Measurements from ENCODE around the gene CAB39. TPM values are rescaled to one million over a fixed set of nuclear protein-coding genes. Genes with fewer than 3 reads are reported as not detected.

Gene CAB39
- total RNA-seq, 1 donor from 2014 or later: 80.9 TPM

- intact Hi-C loops (cut with DNase I): loop anchor here (2.0 kb wide), 1 partner anchor 162 kb away; no protein-coding TSS in a partner anchor
- ATAC-seq (ENCODE audit: poor library complexity) (peak; percentile 70), DNase-seq (no peak)
Measured at GRCh38 chr2:230824406-230824978, 111.8 kb downstream of the CAB39 start.

DNA sequence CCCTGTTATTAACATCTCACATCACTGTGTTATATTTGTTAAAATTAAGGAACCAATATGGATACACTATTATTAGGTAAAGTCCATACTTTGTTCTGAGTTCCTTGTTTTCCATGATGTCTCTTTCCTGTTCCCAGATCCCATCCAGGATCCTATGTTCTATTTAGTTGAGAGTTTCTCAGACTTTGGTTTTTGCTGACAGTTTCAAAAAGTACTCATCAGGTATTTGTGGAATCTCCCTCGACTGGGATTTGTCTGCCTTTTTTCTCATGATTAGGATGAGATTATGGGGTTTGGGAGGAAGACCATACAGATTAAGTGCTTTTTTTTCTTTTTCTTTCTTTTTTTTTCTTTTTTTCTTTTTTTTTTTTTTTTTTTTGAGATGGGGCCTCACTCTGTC is 112.7 kb downstream of the CAB39 start:
- intact Hi-C loops (cut with DNase I): loop anchor here (2.0 kb wide), 1 partner anchor 161 kb away; no protein-coding TSS in a partner anchor
- DNase-seq (no peak), ATAC-seq (ENCODE audit: poor library complexity) (no peak)

DNA sequence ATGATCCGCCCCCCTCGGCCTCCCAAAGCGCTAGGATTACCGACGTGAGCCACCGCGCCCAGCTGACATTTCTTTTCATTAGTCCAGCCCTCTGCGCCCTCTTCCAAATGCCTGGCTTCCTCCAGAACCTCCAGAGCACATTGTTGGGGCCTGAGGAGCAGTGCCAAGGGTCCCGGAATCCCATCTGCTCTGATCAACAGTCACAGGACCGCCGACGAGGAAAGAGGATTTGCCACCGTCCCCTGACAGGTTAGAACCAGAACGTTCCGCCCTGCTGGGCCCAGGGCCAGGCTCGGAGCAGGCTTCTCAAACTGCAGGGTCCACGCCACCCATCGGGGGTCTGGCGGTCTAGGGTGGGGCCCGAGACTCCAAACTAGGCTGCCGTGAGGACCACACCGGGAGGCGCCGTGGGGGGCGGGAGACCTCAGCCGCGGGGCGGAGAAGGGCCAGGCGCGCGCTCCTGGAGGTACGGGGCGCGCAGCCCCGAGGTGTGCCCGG is 115.2 kb downstream of the CAB39 start:
- intact Hi-C loops (cut with DNase I): no loop called here
- DNase-seq (no peak), ATAC-seq (ENCODE audit: poor library complexity) (no peak)

DNA sequence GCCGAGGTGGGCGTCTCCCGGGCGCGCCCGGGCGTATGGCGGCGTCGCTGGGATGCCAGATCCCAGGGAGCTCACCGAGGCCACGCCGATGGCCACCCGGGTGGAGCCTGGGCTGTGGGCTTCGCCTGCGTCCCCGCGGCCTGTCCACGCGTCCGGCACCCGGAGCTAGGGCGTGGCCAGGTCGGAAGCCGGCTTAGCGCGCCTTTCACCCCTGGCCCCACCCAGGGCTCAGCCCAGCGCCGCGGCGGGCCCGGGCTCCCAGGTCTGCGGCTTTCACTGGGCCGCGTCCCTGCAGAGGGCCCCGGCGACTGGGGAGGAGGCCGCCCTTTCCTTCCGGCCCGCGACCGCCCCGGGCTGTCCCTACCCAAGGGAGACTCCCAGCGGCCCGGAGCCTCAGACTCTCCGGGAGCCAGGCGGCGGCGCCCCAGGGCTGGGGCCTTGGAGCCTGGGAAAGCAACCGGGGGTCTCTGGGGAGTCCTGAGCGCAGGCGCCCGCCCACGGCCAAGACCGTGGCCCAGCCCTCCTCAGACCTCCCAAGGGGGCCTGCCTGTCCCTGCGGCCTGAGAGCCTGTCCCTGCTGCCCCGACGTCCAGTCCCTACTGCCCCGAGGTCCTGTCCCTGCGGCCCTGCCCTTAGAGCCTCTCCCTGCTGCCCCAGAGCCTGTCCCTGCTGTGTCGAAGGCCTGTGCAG is 115.8 kb downstream of the CAB39 start:
- DNase-seq: peak; percentile 57
- intact Hi-C loops (cut with DNase I): no loop called here
- ATAC-seq (ENCODE audit: poor library complexity): peak; percentile 47

- ATAC-seq (ENCODE audit: poor library complexity) (no peak), DNase-seq (no peak)
- intact Hi-C loops (cut with DNase I): no loop called here
Measured at GRCh38 chr2:230829293-230829692, 116.7 kb downstream of the CAB39 start.

- ATAC-seq (ENCODE audit: poor library complexity) (no peak), DNase-seq (no peak)
- intact Hi-C loops (cut with DNase I): no loop called here
Measured at GRCh38 chr2:230829959-230830358, 117.3 kb downstream of the CAB39 start.

DNA sequence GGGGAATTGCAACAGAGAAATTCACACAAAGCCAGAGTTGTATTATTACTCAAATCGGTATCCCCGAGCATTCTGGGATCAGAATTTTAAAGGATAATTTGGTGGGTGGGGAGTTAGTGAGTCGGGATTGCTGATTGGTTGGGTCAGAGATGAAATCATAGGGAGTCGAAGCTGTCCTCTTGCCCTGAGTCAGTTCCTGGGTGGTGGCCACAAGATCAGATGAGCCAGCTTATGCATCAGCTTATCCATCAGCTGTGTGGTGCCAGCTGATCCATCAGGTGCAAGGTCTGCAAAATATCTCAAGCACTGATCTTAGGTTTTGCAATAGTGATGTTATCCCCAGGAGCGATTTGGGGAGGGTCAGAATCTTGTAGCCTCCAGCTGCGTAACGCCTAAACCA is 117.8 kb downstream of the CAB39 start:
- no peak for ATAC-seq (ENCODE audit: poor library complexity)
- intact Hi-C loops (cut with DNase I): no loop called here
- DNase-seq: no peak

DNA sequence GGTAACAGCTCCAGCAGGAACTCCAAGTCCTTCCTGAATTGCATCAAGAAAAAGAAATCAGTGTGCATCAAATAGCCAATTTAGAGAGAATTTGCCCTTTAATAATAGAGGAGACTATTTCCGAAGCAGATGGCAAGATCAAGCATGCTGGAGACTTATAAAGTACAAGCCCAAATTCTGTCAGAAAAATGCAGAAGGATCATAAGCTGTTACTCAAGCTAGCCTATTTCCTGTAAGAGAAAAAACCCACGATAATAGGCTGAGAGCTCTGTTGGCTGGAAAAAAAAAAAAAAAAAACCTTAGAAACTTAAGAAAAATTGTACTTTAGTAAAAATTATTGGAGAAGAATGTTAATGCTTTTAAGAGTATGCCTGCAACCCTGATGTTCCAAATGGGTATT is 127.7 kb downstream of the CAB39 start:
- intact Hi-C loops (cut with DNase I): no loop called here
- DNase-seq: no peak
- no peak for ATAC-seq (ENCODE audit: poor library complexity)

DNA sequence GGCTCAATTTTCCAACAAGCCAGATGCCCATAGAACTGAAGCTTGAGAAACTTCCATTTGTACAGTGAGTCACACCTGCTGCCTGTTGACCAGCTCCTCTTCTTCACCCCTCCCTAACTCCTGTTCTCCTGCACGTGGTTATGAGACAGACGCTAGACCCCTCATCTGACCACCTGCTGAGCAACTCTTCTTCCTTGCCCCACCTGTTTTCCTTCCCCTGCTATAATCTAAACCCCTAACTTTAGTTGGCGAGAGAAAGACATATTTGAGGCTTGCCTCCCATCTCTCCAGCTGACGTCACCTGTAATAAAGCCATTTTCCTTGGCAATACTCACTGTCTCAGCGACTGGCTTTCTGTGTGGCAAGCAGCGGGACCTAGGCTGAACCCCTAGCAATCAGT is 129.8 kb downstream of the CAB39 start:
- intact Hi-C loops (cut with DNase I): no loop called here
- ATAC-seq (ENCODE audit: poor library complexity) (no peak), DNase-seq (no peak)

- intact Hi-C loops (cut with DNase I): no loop called here
- ATAC-seq (ENCODE audit: poor library complexity): no peak
- no peak for DNase-seq
Measured at GRCh38 chr2:230843132-230843531, 130.5 kb downstream of the CAB39 start.

GRCh38 chr2:230846360-230846759 is 133.7 kb downstream of the CAB39 start:
- no peak for ATAC-seq (ENCODE audit: poor library complexity)
- intact Hi-C loops (cut with DNase I): no loop called here
- DNase-seq: no peak

DNA sequence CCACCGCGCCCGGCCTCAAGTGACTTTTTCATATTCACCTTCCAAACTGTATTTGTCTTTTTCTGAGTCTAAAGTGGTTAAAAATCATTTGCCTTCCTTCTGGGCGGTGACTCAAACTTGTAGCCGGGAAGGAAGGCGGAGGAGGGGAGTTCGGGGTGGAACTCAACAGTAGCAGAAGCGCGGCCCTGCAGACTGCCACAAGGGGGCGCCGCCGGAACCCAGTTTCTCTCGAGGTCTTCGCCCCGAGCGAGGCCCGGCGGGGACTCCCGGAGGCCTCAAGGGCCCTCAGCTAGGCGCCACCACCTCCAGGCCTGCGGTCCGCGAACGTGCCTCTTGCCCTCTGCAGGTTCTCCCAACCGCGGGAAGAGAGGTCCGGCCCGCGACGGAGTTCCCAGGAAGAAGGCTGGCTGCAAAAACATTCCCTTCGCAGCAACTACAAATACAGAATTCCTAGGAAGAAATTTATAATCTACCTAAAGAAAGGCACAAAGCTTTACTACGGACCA is 135.3 kb downstream of the CAB39 start:
- DNase-seq (peak; percentile 92), ATAC-seq (ENCODE audit: poor library complexity) (peak; percentile 93)
- intact Hi-C loops (cut with DNase I): no loop called here

DNA sequence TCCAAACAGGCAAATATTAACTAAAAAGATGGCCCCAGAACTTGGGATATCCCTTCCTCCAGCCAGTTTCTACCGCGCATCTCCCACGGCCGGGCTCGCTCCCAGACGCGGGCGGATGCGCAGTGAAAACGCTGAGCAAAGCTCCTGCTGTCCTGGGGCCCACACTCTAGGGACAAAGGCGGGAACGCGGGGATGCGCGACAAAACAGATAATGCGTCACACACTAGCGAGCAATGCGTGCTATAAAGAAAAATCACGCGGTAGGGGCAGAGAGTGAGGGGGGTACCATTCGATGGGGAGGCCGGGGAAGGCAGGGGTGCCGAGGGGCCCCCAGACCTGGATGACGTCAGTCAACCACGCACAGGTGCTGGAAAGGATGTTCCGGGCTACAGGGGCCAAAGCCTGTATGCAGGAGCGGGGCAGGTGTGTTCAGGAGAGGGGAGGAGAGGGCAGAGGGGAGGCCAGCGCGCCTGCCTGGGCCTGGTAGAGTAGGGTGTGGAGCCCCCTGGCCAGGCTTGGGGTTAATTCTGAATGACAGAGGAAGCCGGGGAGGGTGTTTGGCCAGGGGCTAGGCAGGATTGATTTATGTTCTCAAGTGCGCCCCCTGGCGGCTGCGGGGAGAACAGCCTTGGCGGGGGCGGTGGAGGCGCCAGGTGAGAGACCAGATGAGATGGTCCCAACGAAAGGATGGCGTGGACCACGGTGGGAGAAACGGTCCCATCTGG is 137.2 kb downstream of the CAB39 start:
- ATAC-seq (ENCODE audit: poor library complexity) (no peak), DNase-seq (peak; percentile 80)
- intact Hi-C loops (cut with DNase I): no loop called here

DNA sequence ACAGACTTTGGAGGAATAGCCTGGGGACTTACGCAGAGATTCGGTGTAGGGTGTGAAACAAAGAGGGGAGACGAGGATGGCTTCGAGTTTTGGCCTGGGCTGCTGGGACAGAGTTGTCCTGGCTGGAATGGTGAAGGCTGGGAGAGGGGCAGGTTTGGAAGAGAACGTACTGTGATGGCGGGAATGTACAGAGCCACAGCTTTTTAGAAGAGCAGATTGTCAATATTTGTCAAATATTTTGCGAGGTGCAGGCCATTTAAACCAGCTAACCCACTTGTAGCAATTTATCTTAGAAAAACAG is 137.7 kb downstream of the CAB39 start:
- no peak for ATAC-seq (ENCODE audit: poor library complexity)
- intact Hi-C loops (cut with DNase I): no loop called here
- no peak for DNase-seq

DNA sequence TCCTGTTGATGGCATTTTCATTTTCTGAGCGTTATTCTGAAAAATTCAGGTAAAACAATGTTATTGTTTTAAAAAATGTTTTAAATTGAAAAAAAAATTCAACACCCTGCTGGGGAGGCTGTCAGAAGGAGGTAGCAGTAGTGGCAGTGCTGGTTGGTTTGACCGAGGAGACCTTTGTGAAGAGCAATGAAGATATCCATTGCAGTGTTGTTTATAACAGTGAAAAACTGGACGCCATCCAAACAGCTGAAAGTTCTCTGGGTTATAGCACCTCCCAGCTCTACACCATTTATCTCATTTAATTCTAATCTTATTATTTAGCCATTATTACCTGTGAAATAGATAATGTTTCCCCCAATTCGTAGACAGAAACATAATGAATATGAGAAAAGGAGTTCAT is 139.5 kb downstream of the CAB39 start:
- DNase-seq: no peak
- intact Hi-C loops (cut with DNase I): no loop called here
- no peak for ATAC-seq (ENCODE audit: poor library complexity)

DNA sequence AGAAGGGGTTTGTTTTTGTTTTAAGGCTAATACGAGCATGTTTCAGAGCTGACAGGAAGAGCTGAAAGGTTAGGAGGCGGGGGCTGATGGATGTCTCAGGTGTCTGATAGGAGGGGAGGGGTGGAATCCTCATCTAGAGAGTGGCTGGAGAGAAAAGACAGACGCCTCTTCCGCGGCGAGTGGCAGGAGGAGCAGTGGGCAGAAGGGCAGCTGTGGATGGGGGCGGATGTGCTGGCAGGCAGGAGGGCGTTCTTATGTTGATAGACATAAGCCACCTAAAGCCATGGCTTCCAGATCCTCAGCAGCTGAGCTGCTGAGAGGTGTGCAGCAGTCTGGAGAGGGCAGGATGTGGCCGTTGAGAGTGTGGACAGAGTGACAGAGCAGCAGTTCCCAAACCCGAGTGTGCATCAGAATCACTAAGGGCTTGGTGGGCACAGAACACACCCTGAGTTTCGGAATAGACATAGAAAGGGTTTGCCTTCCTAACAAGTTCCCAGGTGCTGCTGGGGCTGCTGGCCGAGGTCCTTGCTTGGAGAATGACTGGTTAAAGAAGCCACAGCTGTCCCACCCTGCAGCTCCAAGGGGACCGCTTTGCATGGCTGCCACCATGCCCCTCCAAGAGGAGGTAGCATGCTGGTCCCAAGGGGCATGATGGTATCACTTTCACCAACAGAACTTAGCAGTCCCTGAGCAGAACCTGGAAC is 149.1 kb downstream of the CAB39 start:
- intact Hi-C loops (cut with DNase I): no loop called here

DNA sequence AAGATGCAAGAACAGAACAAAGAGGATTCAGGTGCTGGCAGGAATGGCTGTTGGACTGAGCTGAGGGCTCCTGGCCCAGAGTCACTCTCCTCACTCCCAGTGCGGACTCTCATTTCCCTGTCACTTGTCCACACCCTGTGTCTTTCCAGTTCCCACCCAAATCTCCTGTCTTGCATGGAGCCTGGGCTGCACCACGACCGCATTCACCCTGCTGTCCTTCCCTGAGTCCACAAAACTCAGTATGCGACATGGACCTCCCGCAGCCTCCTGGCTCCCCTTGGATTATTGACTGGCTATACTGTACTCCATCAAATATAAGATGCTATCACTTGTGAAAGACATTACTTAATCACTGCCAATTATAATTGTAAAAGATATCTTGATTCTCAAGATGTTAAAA is 149.7 kb downstream of the CAB39 start:
- no peak for ATAC-seq (ENCODE audit: poor library complexity)
- intact Hi-C loops (cut with DNase I): no loop called here

More for the DNA sequence above, 149.1 kb downstream of the CAB39 start:
- ATAC-seq (ENCODE audit: poor library complexity) (no peak), DNase-seq (no peak)

GRCh38 chr2:230863031-230863430 is 150.4 kb downstream of the CAB39 start:
- ATAC-seq (ENCODE audit: poor library complexity) (no peak), DNase-seq (no peak)
- intact Hi-C loops (cut with DNase I): no loop called here

More for the DNA sequence above, 149.7 kb downstream of the CAB39 start:
- DNase-seq: no peak

DNA sequence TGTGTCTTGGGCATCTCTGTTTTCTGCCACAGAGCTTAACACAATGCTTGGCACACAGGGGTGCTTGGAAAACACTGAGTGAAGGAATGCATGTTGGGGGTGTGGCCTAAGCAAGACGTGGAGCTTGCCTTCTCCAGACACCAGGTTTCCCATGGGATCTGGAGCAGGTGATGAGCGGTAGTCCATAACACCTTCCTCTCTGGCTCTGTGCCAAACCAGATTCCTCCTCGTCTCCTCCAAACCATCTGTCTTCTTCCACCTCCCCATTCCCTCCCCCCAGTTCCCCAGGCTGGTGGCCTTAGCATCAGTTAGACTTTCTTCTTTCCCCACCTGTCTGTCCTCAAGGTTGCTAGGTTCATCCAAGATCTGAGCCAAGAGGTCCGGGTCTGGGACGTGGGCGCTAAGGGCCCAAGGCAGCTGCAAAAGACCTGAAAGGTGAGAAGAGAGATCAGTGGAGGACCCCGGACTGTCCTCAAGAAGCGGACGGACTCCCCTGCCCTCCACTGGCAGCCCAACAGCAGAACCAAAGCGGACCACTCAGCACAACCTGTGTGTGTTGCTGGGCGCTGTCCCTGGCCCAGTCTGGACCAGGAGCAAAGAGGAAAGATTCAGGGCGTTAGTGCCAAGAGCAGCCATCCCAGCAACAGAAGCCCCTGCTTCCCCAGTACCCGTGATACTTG is 150.9 kb downstream of the CAB39 start:
- intact Hi-C loops (cut with DNase I): no loop called here
- DNase-seq: no peak
- no peak for ATAC-seq (ENCODE audit: poor library complexity)

Measured in Right ventricle myocardium superior (tissue), 1 donor.